ENCODE results near the gene PIK3R2. TPM values are rescaled to one million over a fixed set of nuclear protein-coding genes. Genes with fewer than 3 reads are reported as not detected.

Gene PIK3R2
- total and polyA plus RNA-seq, 4 donors: 1.5 to 37.8 (median 7.7) TPM

DNA sequence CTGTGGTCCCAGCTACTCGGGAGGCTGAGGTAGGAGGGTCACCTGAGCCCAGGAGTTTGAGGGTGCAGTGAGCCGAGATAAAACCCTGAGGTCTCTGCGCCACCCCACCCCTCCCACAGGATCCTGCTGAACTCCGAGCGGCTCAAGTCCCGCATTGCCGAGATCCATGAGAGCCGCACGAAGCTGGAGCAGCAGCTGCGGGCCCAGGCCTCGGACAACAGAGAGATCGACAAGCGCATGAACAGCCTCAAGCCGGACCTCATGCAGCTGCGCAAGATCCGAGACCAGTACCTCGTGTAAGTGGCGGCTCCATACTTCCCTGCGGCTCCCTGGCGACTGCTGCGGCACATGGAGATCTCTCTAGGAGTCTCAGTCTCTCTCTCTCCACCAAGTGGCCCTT is 14.0 kb downstream of the PIK3R2 start:
- 96% methylated on average over 21 of the region's 21 CpGs for WGBS

DNA sequence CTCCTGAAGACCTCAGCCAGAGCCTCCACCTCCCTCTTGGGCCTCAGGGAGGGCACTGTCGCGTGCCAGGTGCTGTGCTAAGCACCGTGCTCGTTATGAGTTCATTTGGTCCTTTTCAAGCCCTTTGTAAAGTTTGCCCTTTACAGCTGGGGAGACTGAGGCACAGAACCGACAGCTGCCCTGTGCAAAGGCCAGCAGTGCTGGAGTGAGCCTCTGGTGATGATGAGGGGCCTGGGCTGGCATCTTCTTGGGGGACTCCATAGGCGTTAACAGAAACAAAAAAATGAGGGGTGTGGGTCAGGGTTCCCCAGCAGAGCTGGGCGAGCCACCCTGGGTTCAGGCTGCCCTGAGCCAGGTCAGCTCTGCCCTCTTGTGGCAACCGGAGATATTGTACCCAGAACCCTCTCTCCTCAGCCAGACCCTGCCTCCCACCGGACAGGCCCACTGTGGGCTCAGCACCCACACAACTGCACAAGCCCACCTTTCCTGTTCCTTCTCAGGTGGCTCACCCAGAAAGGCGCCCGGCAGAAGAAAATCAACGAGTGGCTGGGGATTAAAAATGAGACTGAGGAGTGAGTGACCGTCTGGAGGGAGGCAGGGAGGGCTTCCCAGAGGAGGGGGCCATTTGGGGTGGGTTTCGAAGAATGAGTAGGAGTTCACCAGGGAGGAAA is 15.1 kb downstream of the PIK3R2 start:
- peaks cover 9 to 38% (median 17%) of the 10 kb centered on the region in 4 donors for H3K36me3 ChIP-seq (ENCODE audit: control insufficient read depth in 4 of 4, insufficient read depth in 3 of 4, low read depth in 1 of 4, low read length in 3 of 4)
- TF ChIP-seq FOXA1 (IDR thresholded peaks at IDR 0.05): no peak
- no peak for TF ChIP-seq SP1 (IDR thresholded peaks at IDR 0.05)
- no peak for TF ChIP-seq HNF4A (conservative IDR thresholded peaks at IDR 0.05)
- TF ChIP-seq YY1 (IDR thresholded peaks at IDR 0.05): no peak
- TF ChIP-seq, protein P1, sequence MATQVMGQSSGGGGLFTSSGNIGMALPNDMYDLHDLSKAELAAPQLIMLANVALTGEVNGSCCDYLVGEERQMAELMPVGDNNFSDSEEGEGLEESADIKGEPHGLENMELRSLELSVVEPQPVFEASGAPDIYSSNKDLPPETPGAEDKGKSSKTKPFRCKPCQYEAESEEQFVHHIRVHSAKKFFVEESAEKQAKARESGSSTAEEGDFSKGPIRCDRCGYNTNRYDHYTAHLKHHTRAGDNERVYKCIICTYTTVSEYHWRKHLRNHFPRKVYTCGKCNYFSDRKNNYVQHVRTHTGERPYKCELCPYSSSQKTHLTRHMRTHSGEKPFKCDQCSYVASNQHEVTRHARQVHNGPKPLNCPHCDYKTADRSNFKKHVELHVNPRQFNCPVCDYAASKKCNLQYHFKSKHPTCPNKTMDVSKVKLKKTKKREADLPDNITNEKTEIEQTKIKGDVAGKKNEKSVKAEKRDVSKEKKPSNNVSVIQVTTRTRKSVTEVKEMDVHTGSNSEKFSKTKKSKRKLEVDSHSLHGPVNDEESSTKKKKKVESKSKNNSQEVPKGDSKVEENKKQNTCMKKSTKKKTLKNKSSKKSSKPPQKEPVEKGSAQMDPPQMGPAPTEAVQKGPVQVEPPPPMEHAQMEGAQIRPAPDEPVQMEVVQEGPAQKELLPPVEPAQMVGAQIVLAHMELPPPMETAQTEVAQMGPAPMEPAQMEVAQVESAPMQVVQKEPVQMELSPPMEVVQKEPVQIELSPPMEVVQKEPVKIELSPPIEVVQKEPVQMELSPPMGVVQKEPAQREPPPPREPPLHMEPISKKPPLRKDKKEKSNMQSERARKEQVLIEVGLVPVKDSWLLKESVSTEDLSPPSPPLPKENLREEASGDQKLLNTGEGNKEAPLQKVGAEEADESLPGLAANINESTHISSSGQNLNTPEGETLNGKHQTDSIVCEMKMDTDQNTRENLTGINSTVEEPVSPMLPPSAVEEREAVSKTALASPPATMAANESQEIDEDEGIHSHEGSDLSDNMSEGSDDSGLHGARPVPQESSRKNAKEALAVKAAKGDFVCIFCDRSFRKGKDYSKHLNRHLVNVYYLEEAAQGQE (IDR thresholded peaks at IDR 0.05): no peak
- peak; percentile 78 to 86 for TF ChIP-seq RAD21 (IDR thresholded peaks at IDR 0.05)
- TF ChIP-seq RXRA (IDR thresholded peaks at IDR 0.05): peak in 1 of 2 donors; percentile 10
- TF ChIP-seq, protein P2, sequence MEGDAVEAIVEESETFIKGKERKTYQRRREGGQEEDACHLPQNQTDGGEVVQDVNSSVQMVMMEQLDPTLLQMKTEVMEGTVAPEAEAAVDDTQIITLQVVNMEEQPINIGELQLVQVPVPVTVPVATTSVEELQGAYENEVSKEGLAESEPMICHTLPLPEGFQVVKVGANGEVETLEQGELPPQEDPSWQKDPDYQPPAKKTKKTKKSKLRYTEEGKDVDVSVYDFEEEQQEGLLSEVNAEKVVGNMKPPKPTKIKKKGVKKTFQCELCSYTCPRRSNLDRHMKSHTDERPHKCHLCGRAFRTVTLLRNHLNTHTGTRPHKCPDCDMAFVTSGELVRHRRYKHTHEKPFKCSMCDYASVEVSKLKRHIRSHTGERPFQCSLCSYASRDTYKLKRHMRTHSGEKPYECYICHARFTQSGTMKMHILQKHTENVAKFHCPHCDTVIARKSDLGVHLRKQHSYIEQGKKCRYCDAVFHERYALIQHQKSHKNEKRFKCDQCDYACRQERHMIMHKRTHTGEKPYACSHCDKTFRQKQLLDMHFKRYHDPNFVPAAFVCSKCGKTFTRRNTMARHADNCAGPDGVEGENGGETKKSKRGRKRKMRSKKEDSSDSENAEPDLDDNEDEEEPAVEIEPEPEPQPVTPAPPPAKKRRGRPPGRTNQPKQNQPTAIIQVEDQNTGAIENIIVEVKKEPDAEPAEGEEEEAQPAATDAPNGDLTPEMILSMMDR (IDR thresholded peaks at IDR 0.05; ENCODE audit: low read depth, low read length, missing input control): peak; percentile 65
- H3K4me3 ChIP-seq (ENCODE audit: low read depth in 1 of 3, low read length in 3 of 3): no peak overlapping the region
- H3K27ac ChIP-seq (ENCODE audit: low read depth in 1 of 2, low read length in 2 of 2): no peak overlapping the region
- H3K4me1 ChIP-seq (ENCODE audit: control insufficient read depth in 4 of 4, insufficient read depth in 4 of 4, low read length in 3 of 4): no peaks in the 10 kb centered on the region
- H3K9me3 ChIP-seq (ENCODE audit: control insufficient read depth in 4 of 4, low read length in 3 of 4): no peaks in the 10 kb centered on the region
- 73% methylated on average over 14 of the region's 14 CpGs for WGBS
- no peak for DNase-seq (ENCODE audit: low spot score)
- no peak overlapping the region for H3K9ac ChIP-seq (ENCODE audit: low read depth in 1 of 2, low read length in 2 of 2)
- H3K27me3 ChIP-seq (ENCODE audit: control insufficient read depth in 4 of 4, insufficient read depth in 4 of 4, low read length in 3 of 4): no peaks in the 10 kb centered on the region

More for the DNA sequence above, 14.0 kb downstream of the PIK3R2 start:
- no peaks in the 10 kb centered on the region for H3K27me3 ChIP-seq (ENCODE audit: control insufficient read depth in 4 of 4, insufficient read depth in 4 of 4, low read length in 3 of 4)
- H3K9me3 ChIP-seq (ENCODE audit: control insufficient read depth in 4 of 4, low read length in 3 of 4): no peaks in the 10 kb centered on the region
- DNase-seq (ENCODE audit: low spot score): no peak
- no peak overlapping the region for H3K4me3 ChIP-seq (ENCODE audit: low read depth in 1 of 3, low read length in 3 of 3)
- H3K27ac ChIP-seq (ENCODE audit: low read depth in 1 of 2, low read length in 2 of 2): no peak overlapping the region
- TF ChIP-seq, protein P3, sequence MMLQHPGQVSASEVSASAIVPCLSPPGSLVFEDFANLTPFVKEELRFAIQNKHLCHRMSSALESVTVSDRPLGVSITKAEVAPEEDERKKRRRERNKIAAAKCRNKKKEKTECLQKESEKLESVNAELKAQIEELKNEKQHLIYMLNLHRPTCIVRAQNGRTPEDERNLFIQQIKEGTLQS (IDR thresholded peaks at IDR 0.05): no peak
- TF ChIP-seq JUND (IDR thresholded peaks at IDR 0.05) (no peak), FOXA2 (IDR thresholded peaks at IDR 0.05) (no peak)
- TF ChIP-seq, protein P2 (IDR thresholded peaks at IDR 0.05; ENCODE audit: low read depth, low read length, missing input control): no peak
- no peaks in the 10 kb centered on the region for H3K4me1 ChIP-seq (ENCODE audit: control insufficient read depth in 4 of 4, insufficient read depth in 4 of 4, low read length in 3 of 4)
- H3K9ac ChIP-seq (ENCODE audit: low read depth in 1 of 2, low read length in 2 of 2): no peak overlapping the region
- H3K36me3 ChIP-seq (ENCODE audit: control insufficient read depth in 4 of 4, insufficient read depth in 3 of 4, low read depth in 1 of 4, low read length in 3 of 4): peaks cover 9 to 43% (median 18%) of the 10 kb centered on the region in 4 donors
